HPDE6-E6E7 (cell line): ENCODE results near the gene CCR5.

ENCODE experiments used
- DNase-seq: peaks from one replicate; pipeline ENCODE4 v3.0.0; 2011; ENCODE audit warnings: missing footprints; ENCODE audit errors: extremely low spot score

Gene CCR5

GRCh38 chr3:46408853-46409252, 38.1 kb downstream of the CCR5 start:
- no peak for DNase-seq

GRCh38 chr3:46409739-46410489, 39.2 kb downstream of the CCR5 start:
- no peak for DNase-seq

GRCh38 chr3:46410669-46411068, 39.9 kb downstream of the CCR5 start:
- DNase-seq = no peak

GRCh38 chr3:46411271-46411670, 40.5 kb downstream of the CCR5 start:
- no peak for DNase-seq

GRCh38 chr3:46412786-46413298, 42.1 kb downstream of the CCR5 start:
- no peak for DNase-seq

- DNase-seq = no peak
These were observed 43.2 kb downstream of the CCR5 start for GRCh38 chr3:46413951-46414350.

GRCh38 chr3:46414739-46415138, 44.0 kb downstream of the CCR5 start:
- DNase-seq = no peak

- DNase-seq = no peak
These were observed 45.5 kb downstream of the CCR5 start for GRCh38 chr3:46416125-46416810.

- DNase-seq = no peak
These were observed 46.2 kb downstream of the CCR5 start for GRCh38 chr3:46416811-46417510.

- no peak for DNase-seq
These were observed 47.3 kb downstream of the CCR5 start for GRCh38 chr3:46417841-46418611.

GRCh38 chr3:46419816-46420215, 49.1 kb downstream of the CCR5 start:
- DNase-seq = no peak

- no peak for DNase-seq
These were observed 50.2 kb downstream of the CCR5 start for GRCh38 chr3:46420931-46421330.

GRCh38 chr3:46422617-46423016, 51.9 kb downstream of the CCR5 start:
- peak; percentile 63 for DNase-seq

GRCh38 chr3:46423588-46423987, 52.8 kb downstream of the CCR5 start:
- no peak for DNase-seq
